HG03039 (cell line): ENCODE measurements around the gene DGCR2.
"Not testable (repeated sequence)": the region's sequence is repeated elsewhere in the genome, so short reads cannot be mapped to it uniquely, and the experiment has no call there.

ENCODE experiments used
- ATAC-seq: cut with Tn5 transposase; IDR thresholded peaks from one replicate; pipeline ENCODE4 v1.9.1; 2021; ENCODE audit warnings: mild to moderate bottlenecking, moderate library complexity; ENCODE audit not compliant: unreplicated experiment

DGCR2 gene

GRCh38 chr22:19122143-19122751 is at the start of gene DGCR2:
TSS of gene DGCR2 (minus strand) at chr22:19122412. CDS start at chr22:19122206, 206 bp downstream.
- ATAC-seq = peak; percentile 69

- ATAC-seq = no peak
These were observed 47.7 kb upstream of the DGCR2 start for GRCh38 chr22:19169947-19170318.

GRCh38 chr22:19169002-19169946 is 47.1 kb upstream of the DGCR2 start:
- no peak for ATAC-seq

DNA sequence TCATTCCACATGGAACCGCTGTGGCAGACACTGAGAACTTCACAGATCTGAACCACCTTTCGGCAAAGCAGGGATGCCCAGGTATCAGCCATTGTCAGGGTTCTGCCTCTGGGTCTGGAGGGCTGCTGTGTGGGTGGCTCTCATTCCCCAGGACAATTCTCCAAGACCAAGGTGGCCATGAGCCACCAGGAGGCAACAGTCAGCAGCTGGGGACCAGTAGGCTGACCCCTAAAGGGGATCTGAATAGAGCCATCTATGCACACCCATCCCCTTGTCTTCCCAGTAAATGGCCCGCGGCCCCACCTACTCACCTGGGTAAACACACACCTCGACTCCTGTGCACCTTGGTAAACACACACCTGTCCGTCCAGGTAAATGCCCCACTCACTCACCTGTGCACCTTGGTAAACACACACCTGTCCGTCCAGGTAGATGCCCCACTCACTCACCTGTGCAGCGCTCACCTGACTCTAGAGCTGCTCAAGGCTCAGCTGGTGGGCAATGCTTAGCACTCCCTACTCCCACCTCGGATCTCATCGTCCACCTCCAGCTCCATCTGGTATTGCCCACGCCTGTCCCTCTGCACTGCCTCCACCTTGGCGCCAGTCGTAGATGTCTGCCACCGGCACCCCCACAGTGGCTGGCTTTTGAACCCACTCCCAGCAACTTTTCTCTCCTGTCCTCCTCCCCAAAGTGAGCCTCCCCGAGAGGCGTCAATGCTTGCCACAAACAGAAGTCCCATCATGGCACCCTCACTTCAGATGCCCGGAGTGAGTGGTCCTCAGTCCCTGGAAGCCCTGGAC is 46.1 kb upstream of the DGCR2 start:
- ATAC-seq = no peak

- ATAC-seq = no peak
These were observed 45.1 kb upstream of the DGCR2 start for GRCh38 chr22:19167106-19167869.

- ATAC-seq = no peak
These were observed 44.2 kb upstream of the DGCR2 start for GRCh38 chr22:19166421-19166820.

DNA sequence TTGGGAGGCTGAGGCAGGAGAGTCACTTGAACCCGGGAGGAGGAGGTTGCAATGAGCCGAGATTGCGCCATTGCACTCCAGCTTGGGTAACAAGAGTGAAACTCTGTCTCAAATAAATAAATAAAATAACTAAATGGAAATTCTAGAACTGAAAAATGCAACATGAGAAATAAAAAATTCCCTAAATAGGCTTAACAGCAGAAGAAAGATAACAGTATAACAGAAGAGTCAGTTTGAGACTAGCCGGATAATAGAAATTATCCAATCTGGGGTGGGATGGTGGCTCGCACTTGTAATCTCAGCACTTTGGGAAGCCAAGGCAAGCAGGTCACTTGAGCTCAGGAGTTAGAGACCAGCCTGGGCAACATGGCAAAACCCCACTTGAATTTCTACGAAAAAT is 42.2 kb upstream of the DGCR2 start:
- ATAC-seq = no peak

GRCh38 chr22:19158649-19159048 is 36.4 kb upstream of the DGCR2 start:
- not testable (repeated sequence) for ATAC-seq

- not testable (repeated sequence) for ATAC-seq
These were observed 33.9 kb upstream of the DGCR2 start for GRCh38 chr22:19156109-19156508.

DNA sequence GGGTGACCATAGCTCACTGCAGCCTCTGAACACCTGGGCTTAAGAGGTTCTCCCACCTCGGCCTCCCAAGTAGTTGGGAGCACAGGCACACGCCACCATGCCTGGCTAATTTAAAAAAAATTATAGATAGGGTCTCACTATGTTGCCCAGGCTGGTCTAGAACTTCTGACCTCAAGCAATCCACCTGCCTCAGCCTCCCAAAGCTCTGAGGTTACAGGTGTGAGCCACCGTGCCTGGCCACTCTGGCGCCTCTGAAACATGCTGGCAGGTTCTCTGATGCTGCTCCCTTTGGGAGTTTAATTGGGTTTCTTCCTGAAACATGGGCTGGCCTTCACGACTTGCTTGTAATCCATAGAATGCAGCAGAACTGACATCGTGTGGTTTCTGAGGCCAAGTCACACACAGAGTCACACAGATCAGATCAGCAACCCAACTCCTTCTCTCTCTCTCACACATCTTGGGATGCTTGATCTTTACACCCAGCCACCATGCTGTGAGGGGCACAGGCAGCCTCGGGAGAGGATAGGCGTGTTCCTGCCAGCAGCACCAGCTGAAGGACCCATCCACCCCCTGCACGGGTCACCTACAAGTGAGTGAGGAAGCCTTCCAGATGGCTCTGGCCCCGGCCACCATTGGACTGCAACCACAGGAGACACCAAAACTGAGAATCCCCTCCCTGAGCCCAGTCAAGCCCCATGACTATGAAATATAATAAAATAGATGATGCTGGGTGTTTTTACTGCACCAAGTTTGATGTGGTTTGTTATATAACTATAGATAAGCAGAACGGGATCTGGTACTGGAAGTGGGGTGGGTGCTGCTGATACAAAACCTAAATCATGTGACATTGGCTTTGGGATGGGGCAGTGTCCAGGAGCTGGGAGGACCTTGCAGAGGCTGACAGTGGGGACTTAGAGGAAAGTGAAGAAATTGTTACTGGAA is 31.0 kb upstream of the DGCR2 start:
- ATAC-seq = no peak

GRCh38 chr22:19151329-19152191 is 29.3 kb upstream of the DGCR2 start:
- ATAC-seq = no peak

GRCh38 chr22:19150482-19151328 is 28.5 kb upstream of the DGCR2 start:
- no peak for ATAC-seq

DNA sequence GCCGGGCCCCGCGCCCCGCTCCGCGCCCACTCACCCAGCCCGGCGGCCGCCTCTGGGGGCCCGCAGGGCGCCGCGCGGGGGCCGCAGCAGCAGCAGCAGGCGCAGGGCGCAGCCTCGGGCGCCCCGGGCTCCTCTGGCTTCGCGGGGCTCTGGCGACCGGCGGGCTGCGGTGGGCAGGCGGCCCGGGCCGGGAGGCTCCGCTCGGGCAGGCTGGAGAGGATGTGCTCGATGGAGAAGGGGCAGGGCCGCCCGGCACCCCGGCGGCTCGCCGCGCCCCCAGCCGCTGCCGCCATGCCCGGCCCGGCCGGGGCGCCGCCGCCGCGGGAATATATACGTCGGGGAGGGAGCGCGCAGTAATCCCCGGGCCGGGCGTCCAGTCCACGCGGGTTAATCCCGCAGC is 27.8 kb upstream of the DGCR2 start, which contains the start of gene GSC2:
GSC2 (minus strand) TSS at position 302 of the 400 bp plus-strand sequence; CDS start at position 293, 9 bp downstream.
- ATAC-seq = no peak

- no peak for ATAC-seq
These were observed 27.1 kb upstream of the DGCR2 start for GRCh38 chr22:19149047-19149883.

- no peak for ATAC-seq
These were observed 26.3 kb upstream of the DGCR2 start for GRCh38 chr22:19148417-19149046.

DNA sequence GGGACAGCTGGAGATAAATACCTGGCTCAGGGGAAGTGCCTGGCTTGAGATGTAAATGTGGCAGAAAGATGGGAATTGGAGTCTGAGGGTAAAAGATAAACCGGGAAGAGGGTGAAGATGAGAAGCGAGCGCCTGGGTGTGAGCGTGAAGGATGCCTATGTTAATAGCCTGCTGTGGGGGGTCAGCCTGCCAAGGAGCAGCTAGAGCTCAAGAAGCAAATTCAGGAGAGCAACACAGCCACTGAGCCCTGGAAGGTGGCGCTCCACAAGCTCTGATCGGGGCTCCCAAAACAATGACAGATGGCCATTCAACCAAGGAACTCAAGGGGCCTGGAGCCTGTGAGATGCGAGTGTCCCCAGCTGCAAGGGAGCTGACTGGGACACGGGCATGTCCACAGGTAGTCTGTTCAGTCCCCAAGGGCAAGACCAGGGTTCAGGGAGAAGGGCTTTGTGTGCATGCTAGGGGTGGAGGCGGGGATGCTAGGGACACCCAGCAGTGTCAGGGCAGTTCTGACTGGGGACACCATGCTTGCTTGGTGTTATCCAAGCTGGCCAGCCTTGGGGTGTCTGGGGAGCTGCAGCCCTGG is 25.1 kb upstream of the DGCR2 start:
- no peak for ATAC-seq
